ENCODE data around the gene CREB5. TPM values are rescaled to one million over a fixed set of nuclear protein-coding genes. Genes with fewer than 3 reads are reported as not detected.

The CREB5 gene
- total RNA-seq, 1 experiment from 2014 or later = 0.49 TPM

DNA sequence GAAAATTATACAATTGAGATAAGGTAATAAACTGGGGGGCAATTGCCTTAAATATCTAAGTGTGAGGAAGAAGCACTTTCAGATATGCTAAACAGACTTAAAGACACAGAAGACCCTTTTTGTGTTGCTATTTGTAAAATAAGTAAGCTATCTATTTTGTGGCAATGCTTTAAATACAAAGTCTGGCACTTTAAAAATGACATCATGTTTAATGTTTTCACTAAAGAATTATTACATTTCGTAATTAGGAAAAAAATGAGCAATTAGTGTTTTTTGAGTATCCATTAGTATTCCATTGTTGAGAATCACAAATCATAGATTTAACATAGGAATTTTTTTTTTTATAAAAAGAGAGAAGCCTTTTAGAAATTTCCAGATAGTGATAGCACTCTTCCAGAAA is 2.1 kb downstream of the CREB5 start:
- Histone ChIP-seq H3K79me2 (ENCODE audit: insufficient read depth, low read length) (no peaks in the 10 kb centered on the region), H3K4me1 (ENCODE audit: control insufficient read depth in 1 of 2, insufficient read depth in 2 of 2, low read length in 2 of 2) (peaks cover under 1 to 2% of the 10 kb centered on the region in 2 experiments; a peak in 2 of 4 replicates), H3K27ac (ENCODE audit: low read depth, low read length) (no peak overlapping the region), H4K20me1 (ENCODE audit: insufficient read depth) (no peaks in the 10 kb centered on the region), H3K4me3 (replicated peaks in 1 of 2; ENCODE audit: low read depth in 1 of 2, low read length in 2 of 2) (no peak overlapping the region), H3K4me2 (ENCODE audit: low read length) (no peak overlapping the region), H3K9me3 (ENCODE audit: control insufficient read depth in 1 of 2, insufficient read depth in 1 of 2, low read depth in 1 of 2, low read length in 2 of 2) (no peaks in the 10 kb centered on the region), H3K36me3 (ENCODE audit: control insufficient read depth in 1 of 2, insufficient read depth in 2 of 2, low read length in 2 of 2) (no peaks in the 10 kb centered on the region), H2AFZ (ENCODE audit: low read depth, low read length, poor library complexity, severe bottlenecking) (no peak overlapping the region), H3K9ac (ENCODE audit: low read length) (no peak overlapping the region), H3K27me3 (ENCODE audit: insufficient read depth, low read length) (peaks cover 82% of the 10 kb centered on the region), H3K9me2 (ENCODE audit: insufficient read depth) (no peaks in the 10 kb centered on the region)
- ChIA-PET RAD21 (ENCODE audit: low non-redundant PET in 1 of 2, low total read pairs in 2 of 2, uncharacterized antibody in 2 of 2, unreplicated experiment in 2 of 2) (no interaction called here), POLR2A (no interaction called here), CTCF (no interaction called here)
- ATAC-seq = no peak
- no TSS peak for BruUV-seq (replicated peaks)
- no peak for TF ChIP-seq TCF7L2 (IDR thresholded peaks at IDR 0.05; ENCODE audit: borderline replicate concordance, extremely low read depth, insufficient read depth, insufficient read length)
- no peak for TF ChIP-seq POLR2AphosphoS5 (IDR thresholded peaks at IDR 0.05; ENCODE audit: low read depth, low read length)
- no peak for TF ChIP-seq CBX3 (IDR thresholded peaks at IDR 0.05; ENCODE audit: low read depth)
- no peak for TF ChIP-seq EZH2phosphoT487 (IDR thresholded peaks at IDR 0.05; ENCODE audit: borderline replicate concordance)
- TF ChIP-seq, protein P1, sequence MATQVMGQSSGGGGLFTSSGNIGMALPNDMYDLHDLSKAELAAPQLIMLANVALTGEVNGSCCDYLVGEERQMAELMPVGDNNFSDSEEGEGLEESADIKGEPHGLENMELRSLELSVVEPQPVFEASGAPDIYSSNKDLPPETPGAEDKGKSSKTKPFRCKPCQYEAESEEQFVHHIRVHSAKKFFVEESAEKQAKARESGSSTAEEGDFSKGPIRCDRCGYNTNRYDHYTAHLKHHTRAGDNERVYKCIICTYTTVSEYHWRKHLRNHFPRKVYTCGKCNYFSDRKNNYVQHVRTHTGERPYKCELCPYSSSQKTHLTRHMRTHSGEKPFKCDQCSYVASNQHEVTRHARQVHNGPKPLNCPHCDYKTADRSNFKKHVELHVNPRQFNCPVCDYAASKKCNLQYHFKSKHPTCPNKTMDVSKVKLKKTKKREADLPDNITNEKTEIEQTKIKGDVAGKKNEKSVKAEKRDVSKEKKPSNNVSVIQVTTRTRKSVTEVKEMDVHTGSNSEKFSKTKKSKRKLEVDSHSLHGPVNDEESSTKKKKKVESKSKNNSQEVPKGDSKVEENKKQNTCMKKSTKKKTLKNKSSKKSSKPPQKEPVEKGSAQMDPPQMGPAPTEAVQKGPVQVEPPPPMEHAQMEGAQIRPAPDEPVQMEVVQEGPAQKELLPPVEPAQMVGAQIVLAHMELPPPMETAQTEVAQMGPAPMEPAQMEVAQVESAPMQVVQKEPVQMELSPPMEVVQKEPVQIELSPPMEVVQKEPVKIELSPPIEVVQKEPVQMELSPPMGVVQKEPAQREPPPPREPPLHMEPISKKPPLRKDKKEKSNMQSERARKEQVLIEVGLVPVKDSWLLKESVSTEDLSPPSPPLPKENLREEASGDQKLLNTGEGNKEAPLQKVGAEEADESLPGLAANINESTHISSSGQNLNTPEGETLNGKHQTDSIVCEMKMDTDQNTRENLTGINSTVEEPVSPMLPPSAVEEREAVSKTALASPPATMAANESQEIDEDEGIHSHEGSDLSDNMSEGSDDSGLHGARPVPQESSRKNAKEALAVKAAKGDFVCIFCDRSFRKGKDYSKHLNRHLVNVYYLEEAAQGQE (IDR thresholded peaks at IDR 0.05; ENCODE audit: low read depth) = no peak
- TF ChIP-seq, protein P2, sequence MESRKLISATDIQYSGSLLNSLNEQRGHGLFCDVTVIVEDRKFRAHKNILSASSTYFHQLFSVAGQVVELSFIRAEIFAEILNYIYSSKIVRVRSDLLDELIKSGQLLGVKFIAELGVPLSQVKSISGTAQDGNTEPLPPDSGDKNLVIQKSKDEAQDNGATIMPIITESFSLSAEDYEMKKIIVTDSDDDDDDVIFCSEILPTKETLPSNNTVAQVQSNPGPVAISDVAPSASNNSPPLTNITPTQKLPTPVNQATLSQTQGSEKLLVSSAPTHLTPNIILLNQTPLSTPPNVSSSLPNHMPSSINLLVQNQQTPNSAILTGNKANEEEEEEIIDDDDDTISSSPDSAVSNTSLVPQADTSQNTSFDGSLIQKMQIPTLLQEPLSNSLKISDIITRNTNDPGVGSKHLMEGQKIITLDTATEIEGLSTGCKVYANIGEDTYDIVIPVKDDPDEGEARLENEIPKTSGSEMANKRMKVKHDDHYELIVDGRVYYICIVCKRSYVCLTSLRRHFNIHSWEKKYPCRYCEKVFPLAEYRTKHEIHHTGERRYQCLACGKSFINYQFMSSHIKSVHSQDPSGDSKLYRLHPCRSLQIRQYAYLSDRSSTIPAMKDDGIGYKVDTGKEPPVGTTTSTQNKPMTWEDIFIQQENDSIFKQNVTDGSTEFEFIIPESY (IDR thresholded peaks at IDR 0.05; ENCODE audit: extremely low read depth, insufficient replicate concordance, low read length) = no peak
- TF ChIP-seq, protein P3, sequence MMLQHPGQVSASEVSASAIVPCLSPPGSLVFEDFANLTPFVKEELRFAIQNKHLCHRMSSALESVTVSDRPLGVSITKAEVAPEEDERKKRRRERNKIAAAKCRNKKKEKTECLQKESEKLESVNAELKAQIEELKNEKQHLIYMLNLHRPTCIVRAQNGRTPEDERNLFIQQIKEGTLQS (IDR thresholded peaks at IDR 0.05) = no peak
- no peak for DNase-seq (ENCODE audit: low read depth, low spot score)
- intact Hi-C loops (cut with micrococcal nuclease) = no loop called here
